NCI-H1105 (cell line): ENCODE data around the gene AUTS2.
A peak's percentile ranks its signal among the peaks of the same experiment; 100 is the strongest.

ENCODE experiments used
- DNase-seq: peaks from one replicate; lab custom pipeline; 2025; lab: John Stamatoyannopoulos, UW

AUTS2 gene

GRCh38 chr7:70132852-70133690 lies 534.8 kb downstream of the AUTS2 start:
- DNase-seq = no peak

GRCh38 chr7:70134029-70134770 lies 535.9 kb downstream of the AUTS2 start:
- peak; percentile 66 for DNase-seq

- DNase-seq = no peak
These were observed 537.4 kb downstream of the AUTS2 start for GRCh38 chr7:70135656-70136055.

GRCh38 chr7:70137126-70137525 lies 538.9 kb downstream of the AUTS2 start:
- no peak for DNase-seq

GRCh38 chr7:70142247-70142932 lies 544.1 kb downstream of the AUTS2 start:
- DNase-seq = no peak

- DNase-seq = peak; percentile 78
These were observed 545.1 kb downstream of the AUTS2 start for GRCh38 chr7:70143075-70144044.

GRCh38 chr7:70148997-70149396 lies 550.7 kb downstream of the AUTS2 start:
- no peak for DNase-seq

- no peak for DNase-seq
These were observed 554.0 kb downstream of the AUTS2 start for GRCh38 chr7:70152313-70152712.

- no peak for DNase-seq
These were observed 555.7 kb downstream of the AUTS2 start for GRCh38 chr7:70153933-70154332.

GRCh38 chr7:70154521-70155180 lies 556.4 kb downstream of the AUTS2 start:
- no peak for DNase-seq

- DNase-seq = no peak
These were observed 557.8 kb downstream of the AUTS2 start for GRCh38 chr7:70156057-70156456.

- no peak for DNase-seq
These were observed 560.8 kb downstream of the AUTS2 start for GRCh38 chr7:70159121-70159520.

- no peak for DNase-seq
These were observed 567.3 kb downstream of the AUTS2 start for GRCh38 chr7:70165477-70166170.

GRCh38 chr7:70171369-70171920 lies 573.2 kb downstream of the AUTS2 start:
- DNase-seq = no peak

GRCh38 chr7:70177166-70177565 lies 578.9 kb downstream of the AUTS2 start:
- DNase-seq = no peak

- DNase-seq = no peak
These were observed 579.9 kb downstream of the AUTS2 start for GRCh38 chr7:70178211-70178610.

GRCh38 chr7:70178787-70179186 lies 580.5 kb downstream of the AUTS2 start:
- no peak for DNase-seq

- no peak for DNase-seq
These were observed 584.2 kb downstream of the AUTS2 start for GRCh38 chr7:70182521-70182920.

GRCh38 chr7:70183278-70183677 lies 585.0 kb downstream of the AUTS2 start:
- DNase-seq = peak; percentile 24
